ENCODE results near the gene ATF7. TPM values are rescaled to one million over a fixed set of nuclear protein-coding genes. Genes with fewer than 3 reads are reported as not detected.
"Not testable (repeated sequence)": the region's sequence is repeated elsewhere in the genome, so short reads cannot be mapped to it uniquely, and the experiment has no call there.

ATF7 gene
- total and polyA plus RNA-seq, 5 donors from 2014 or later: 11.6 to 41.0 (median 15.8) TPM

DNA sequence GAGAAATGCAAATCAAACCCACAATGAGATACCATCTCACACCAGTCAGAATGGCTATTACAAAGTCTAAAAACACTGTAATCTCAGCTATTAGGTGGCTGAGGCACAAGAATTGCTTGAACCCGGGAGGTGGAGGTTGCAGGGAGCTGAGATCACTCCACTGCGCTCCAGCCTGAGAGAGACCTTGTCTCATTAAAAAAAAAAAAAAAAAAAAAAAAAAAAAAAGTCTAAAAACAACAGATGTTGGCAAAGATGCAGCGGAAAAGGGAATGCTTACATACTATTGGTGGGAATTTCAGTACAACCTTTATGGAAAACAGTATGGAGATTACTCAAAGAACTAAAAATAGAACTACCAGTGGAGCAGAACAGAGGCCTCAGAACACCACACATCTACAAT, 19.0 kb upstream of the ATF7 start:
- DNase-seq: no peak
- no peak for ATAC-seq (ENCODE audit: low read depth in 2 of 2)
- peaks cover 0 to 6% (median 0%) of the 10 kb centered on the region in 7 donors for H3K9me3 Mint-ChIP-seq
- Histone ChIP-seq H3K27ac (ENCODE audit: insufficient read depth, low read length, poor library complexity, severe bottlenecking) (no peak overlapping the region), H3K4me3 (ENCODE audit: low read depth, low read length) (no peak overlapping the region), H3K36me3 (ENCODE audit: control insufficient read depth, insufficient read depth, low read length) (no peaks in the 10 kb centered on the region), H3K9me3 (ENCODE audit: control insufficient read depth in 2 of 2, low read length in 2 of 2) (no peaks in the 10 kb centered on the region), H3K27me3 (ENCODE audit: control insufficient read depth, insufficient read depth, low read length) (no peaks in the 10 kb centered on the region), H3K4me1 (ENCODE audit: control insufficient read depth, insufficient read depth, low read length, poor library complexity, severe bottlenecking) (no peaks in the 10 kb centered on the region)
- no peaks in the 10 kb centered on the region for H3K4me1 Mint-ChIP-seq
- no peak overlapping the region for H3K27ac Mint-ChIP-seq
- peaks cover 4% of the 10 kb centered on the region for H3K36me3 Mint-ChIP-seq
- peaks cover 13% of the 10 kb centered on the region for H3K27me3 Mint-ChIP-seq
- no peak overlapping the region for H3K4me3 Mint-ChIP-seq

DNA sequence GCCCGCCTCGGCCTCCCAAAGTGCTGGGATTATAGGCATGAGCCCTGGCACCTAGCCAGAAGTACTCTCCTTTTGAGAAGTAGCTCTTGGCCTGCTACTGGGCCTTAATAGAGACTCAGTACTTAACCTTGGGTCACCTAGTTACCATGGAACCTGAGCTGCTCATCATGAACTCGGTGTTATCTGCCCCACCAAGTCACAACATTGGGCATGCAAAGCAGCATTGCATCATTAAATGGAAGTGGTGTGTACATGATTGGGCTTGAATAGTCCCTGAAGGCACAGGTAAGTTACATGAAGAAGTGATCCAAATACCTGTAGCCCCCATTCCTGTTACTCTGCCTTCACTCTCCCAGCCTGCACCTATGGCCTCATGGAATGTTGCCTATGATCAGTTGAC, 18.0 kb upstream of the ATF7 start:
- no peak for ATAC-seq (ENCODE audit: low read depth in 2 of 2)
- Histone ChIP-seq H3K4me3 (ENCODE audit: low read depth, low read length) (no peak overlapping the region), H3K27ac (ENCODE audit: insufficient read depth, low read length, poor library complexity, severe bottlenecking) (no peak overlapping the region), H3K36me3 (ENCODE audit: control insufficient read depth, insufficient read depth, low read length) (no peaks in the 10 kb centered on the region), H3K27me3 (ENCODE audit: control insufficient read depth, insufficient read depth, low read length) (no peaks in the 10 kb centered on the region), H3K9me3 (ENCODE audit: control insufficient read depth in 2 of 2, low read length in 2 of 2) (no peaks in the 10 kb centered on the region), H3K4me1 (ENCODE audit: control insufficient read depth, insufficient read depth, low read length, poor library complexity, severe bottlenecking) (no peaks in the 10 kb centered on the region)
- Mint-ChIP-seq H3K4me3 (no peak overlapping the region), H3K27me3 (peaks cover 16% of the 10 kb centered on the region), H3K36me3 (peaks cover 4% of the 10 kb centered on the region), H3K9me3 (peaks cover 0 to 3% (median 0%) of the 10 kb centered on the region in 7 donors), H3K27ac (no peak overlapping the region), H3K4me1 (no peaks in the 10 kb centered on the region)
- DNase-seq: no peak

DNA sequence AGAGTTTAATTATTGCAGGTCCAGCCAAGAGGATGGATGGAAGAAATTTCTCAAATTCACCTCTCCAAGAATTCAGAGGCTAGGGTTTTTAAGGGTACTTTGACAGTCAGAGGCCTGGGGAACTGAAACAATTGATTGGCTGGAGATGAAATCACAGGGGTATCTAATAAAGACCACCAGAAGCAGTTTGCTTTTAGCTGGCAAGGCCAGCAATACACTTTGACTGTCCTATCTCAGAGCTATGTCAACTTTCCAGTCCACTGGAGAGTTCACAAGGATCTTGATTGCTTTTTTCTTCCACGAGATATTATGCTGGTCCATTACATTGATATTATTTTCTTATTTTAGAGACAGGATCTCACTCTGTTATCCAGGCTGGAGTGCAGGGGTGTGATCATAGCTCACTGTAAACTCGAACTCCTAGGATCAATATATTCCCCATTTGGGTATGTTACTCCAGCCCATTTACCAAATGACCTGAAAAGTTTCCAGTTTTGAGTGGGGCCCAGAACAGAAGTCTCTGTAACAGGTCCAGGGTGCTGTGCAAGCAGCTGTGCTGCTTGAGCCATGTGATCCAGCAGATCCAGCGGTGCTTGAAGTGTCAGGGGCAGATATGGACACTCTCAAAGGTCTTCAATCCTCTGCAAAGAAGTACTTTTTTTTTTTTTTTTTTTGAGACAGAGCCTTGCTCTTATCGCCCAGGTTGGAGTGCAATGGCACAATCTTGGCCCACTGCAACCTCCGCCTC, 17.2 kb upstream of the ATF7 start:
- H3K9me3 Mint-ChIP-seq: peaks cover 0 to 4% (median 0%) of the 10 kb centered on the region in 7 donors
- H3K27ac ChIP-seq (ENCODE audit: insufficient read depth, low read length, poor library complexity, severe bottlenecking): no peak overlapping the region
- ATAC-seq (ENCODE audit: low read depth in 2 of 2): no peak

GRCh38 chr12:53638057-53638456, 11.9 kb upstream of the ATF7 start:
- DNase-seq (no peak), ATAC-seq (ENCODE audit: low read depth in 2 of 2) (no peak)
- Histone ChIP-seq H3K4me1 (ENCODE audit: control insufficient read depth, insufficient read depth, low read length, poor library complexity, severe bottlenecking) (no peaks in the 10 kb centered on the region), H3K27me3 (ENCODE audit: control insufficient read depth, insufficient read depth, low read length) (no peaks in the 10 kb centered on the region), H3K27ac (ENCODE audit: insufficient read depth, low read length, poor library complexity, severe bottlenecking) (no peak overlapping the region), H3K9me3 (ENCODE audit: control insufficient read depth in 2 of 2, low read length in 2 of 2) (no peaks in the 10 kb centered on the region), H3K36me3 (ENCODE audit: control insufficient read depth, insufficient read depth, low read length) (no peaks in the 10 kb centered on the region), H3K4me3 (ENCODE audit: low read depth, low read length) (no peak overlapping the region)
- Mint-ChIP-seq H3K27me3 (peaks cover 11% of the 10 kb centered on the region), H3K9me3 (peaks cover 0 to 3% (median 0%) of the 10 kb centered on the region in 7 donors), H3K36me3 (no peaks in the 10 kb centered on the region), H3K4me3 (no peak overlapping the region), H3K27ac (no peak overlapping the region), H3K4me1 (no peaks in the 10 kb centered on the region)

More for the DNA sequence above, 17.2 kb upstream of the ATF7 start:
- peaks cover 20% of the 10 kb centered on the region for H3K27me3 Mint-ChIP-seq
- no peak for DNase-seq
- H3K36me3 Mint-ChIP-seq: peaks cover 4% of the 10 kb centered on the region
- no peaks in the 10 kb centered on the region for H3K4me1 Mint-ChIP-seq
- Histone ChIP-seq H3K4me1 (ENCODE audit: control insufficient read depth, insufficient read depth, low read length, poor library complexity, severe bottlenecking) (no peaks in the 10 kb centered on the region), H3K9me3 (ENCODE audit: control insufficient read depth in 2 of 2, low read length in 2 of 2) (no peaks in the 10 kb centered on the region), H3K4me3 (ENCODE audit: low read depth, low read length) (no peak overlapping the region), H3K27me3 (ENCODE audit: control insufficient read depth, insufficient read depth, low read length) (no peaks in the 10 kb centered on the region), H3K36me3 (ENCODE audit: control insufficient read depth, insufficient read depth, low read length) (no peaks in the 10 kb centered on the region)
- no peak overlapping the region for H3K4me3 Mint-ChIP-seq
- no peak overlapping the region for H3K27ac Mint-ChIP-seq

DNA sequence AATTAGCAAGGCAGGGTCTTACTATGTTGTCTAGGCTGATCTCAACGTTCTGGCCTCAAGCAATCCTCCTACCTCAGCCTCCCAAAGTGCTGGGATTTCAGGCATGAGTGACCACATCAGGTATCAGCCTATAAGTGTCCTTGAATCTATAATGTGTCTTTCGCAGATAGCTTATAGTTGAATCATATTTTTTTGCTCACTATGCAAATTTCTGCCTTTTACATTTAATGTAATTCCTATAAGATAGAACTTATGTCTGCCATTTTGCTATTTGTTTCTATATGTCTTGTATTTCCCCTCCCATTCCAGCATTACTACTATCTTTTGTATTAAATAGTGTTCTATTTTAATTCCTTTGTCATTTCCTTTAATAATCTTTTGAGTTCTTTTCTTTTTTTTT, 10.5 kb upstream of the ATF7 start:
- ATAC-seq (ENCODE audit: low read depth in 2 of 2) (no peak), DNase-seq (no peak)
- Histone ChIP-seq H3K9me3 (ENCODE audit: control insufficient read depth in 2 of 2, low read length in 2 of 2) (no peaks in the 10 kb centered on the region), H3K27me3 (ENCODE audit: control insufficient read depth, insufficient read depth, low read length) (no peaks in the 10 kb centered on the region), H3K27ac (ENCODE audit: insufficient read depth, low read length, poor library complexity, severe bottlenecking) (no peak overlapping the region), H3K36me3 (ENCODE audit: control insufficient read depth, insufficient read depth, low read length) (no peaks in the 10 kb centered on the region), H3K4me1 (ENCODE audit: control insufficient read depth, insufficient read depth, low read length, poor library complexity, severe bottlenecking) (no peaks in the 10 kb centered on the region), H3K4me3 (ENCODE audit: low read depth, low read length) (no peak overlapping the region)
- peaks cover 0 to 3% (median 0%) of the 10 kb centered on the region in 7 donors for H3K9me3 Mint-ChIP-seq
- no peaks in the 10 kb centered on the region for H3K4me1 Mint-ChIP-seq
- H3K36me3 Mint-ChIP-seq: no peaks in the 10 kb centered on the region
- H3K27ac Mint-ChIP-seq: no peak overlapping the region
- H3K4me3 Mint-ChIP-seq: no peak overlapping the region
- H3K27me3 Mint-ChIP-seq: peaks cover 11% of the 10 kb centered on the region

DNA sequence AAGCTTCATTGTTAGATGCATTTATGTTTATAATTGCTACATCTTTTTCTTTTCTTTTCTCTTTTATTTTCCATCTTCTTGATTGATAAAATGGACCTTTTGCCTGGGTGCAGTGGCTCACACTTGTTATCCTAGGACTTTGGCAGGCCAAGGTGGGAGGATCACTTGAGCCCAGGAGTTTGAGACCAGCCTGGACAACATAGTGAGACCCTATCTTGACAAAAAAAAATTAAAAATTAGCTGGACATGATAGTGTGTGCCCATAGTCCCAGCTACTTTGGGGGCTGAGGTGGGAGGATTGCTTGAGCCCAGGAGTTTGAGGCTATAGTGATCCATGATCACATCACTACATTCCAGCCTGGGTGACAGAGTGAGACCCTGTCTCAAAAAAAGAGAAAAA, 9.5 kb upstream of the ATF7 start:
- not testable (repeated sequence) for H3K9me3 Mint-ChIP-seq; H3K4me3 Mint-ChIP-seq; H3K36me3 ChIP-seq (ENCODE audit: control insufficient read depth, insufficient read depth, low read length); H3K4me1 ChIP-seq (ENCODE audit: control insufficient read depth, insufficient read depth, low read length, poor library complexity, severe bottlenecking); H3K9me3 ChIP-seq (ENCODE audit: control insufficient read depth in 2 of 2, low read length in 2 of 2); H3K4me1 Mint-ChIP-seq; H3K27ac ChIP-seq (ENCODE audit: insufficient read depth, low read length, poor library complexity, severe bottlenecking); ATAC-seq (ENCODE audit: low read depth in 2 of 2); H3K27ac Mint-ChIP-seq; H3K36me3 Mint-ChIP-seq; H3K4me3 ChIP-seq (ENCODE audit: low read depth, low read length); DNase-seq; H3K27me3 ChIP-seq (ENCODE audit: control insufficient read depth, insufficient read depth, low read length)
- H3K27me3 Mint-ChIP-seq: peaks cover 11% of the 10 kb centered on the region

- ATAC-seq (ENCODE audit: low read depth in 2 of 2) (no peak), DNase-seq (no peak)
- Mint-ChIP-seq H3K4me1 (peaks cover 0 to 6% (median 4%) of the 10 kb centered on the region in 4 donors), H3K4me3 (no peak overlapping the region), H3K27ac (peak overlapping the region in 1 of 3 donors; percentile 69), H3K9me3 (peaks cover 0 to 1% (median 0%) of the 10 kb centered on the region in 7 donors), H3K36me3 (no peaks in the 10 kb centered on the region), H3K27me3 (peaks cover 7% of the 10 kb centered on the region)
- H3K36me3 ChIP-seq (ENCODE audit: control insufficient read depth, insufficient read depth, low read length): no peaks in the 10 kb centered on the region
- H3K4me1 ChIP-seq (ENCODE audit: control insufficient read depth, insufficient read depth, low read length, poor library complexity, severe bottlenecking): peaks cover 3% of the 10 kb centered on the region
- no peaks in the 10 kb centered on the region for H3K9me3 ChIP-seq (ENCODE audit: control insufficient read depth in 2 of 2, low read length in 2 of 2)
- no peak overlapping the region for H3K4me3 ChIP-seq (ENCODE audit: low read depth, low read length)
- H3K27me3 ChIP-seq (ENCODE audit: control insufficient read depth, insufficient read depth, low read length): no peaks in the 10 kb centered on the region
- H3K27ac ChIP-seq (ENCODE audit: insufficient read depth, low read length, poor library complexity, severe bottlenecking): no peak overlapping the region
These were observed 5.5 kb upstream of the ATF7 start for GRCh38 chr12:53631721-53632120.

- no peak overlapping the region for H3K27ac ChIP-seq (ENCODE audit: insufficient read depth, low read length, poor library complexity, severe bottlenecking)
- H3K27ac Mint-ChIP-seq: no peak overlapping the region
- ATAC-seq (ENCODE audit: low read depth in 2 of 2): no peak
- H3K9me3 ChIP-seq (ENCODE audit: control insufficient read depth in 2 of 2, low read length in 2 of 2): no peaks in the 10 kb centered on the region
- peaks cover 4% of the 10 kb centered on the region for H3K27me3 Mint-ChIP-seq
- DNase-seq: no peak
- H3K4me1 Mint-ChIP-seq: peaks cover 8 to 42% (median 31%) of the 10 kb centered on the region in 4 donors
- peak overlapping the region in 2 of 4 donors; percentile 50 to 61 for H3K4me3 Mint-ChIP-seq
- no peaks in the 10 kb centered on the region for H3K36me3 ChIP-seq (ENCODE audit: control insufficient read depth, insufficient read depth, low read length)
- H3K4me1 ChIP-seq (ENCODE audit: control insufficient read depth, insufficient read depth, low read length, poor library complexity, severe bottlenecking): peaks cover 36% of the 10 kb centered on the region
- H3K9me3 Mint-ChIP-seq: no peaks in the 10 kb centered on the region
- no peak overlapping the region for H3K4me3 ChIP-seq (ENCODE audit: low read depth, low read length)
- H3K27me3 ChIP-seq (ENCODE audit: control insufficient read depth, insufficient read depth, low read length): no peaks in the 10 kb centered on the region
- no peaks in the 10 kb centered on the region for H3K36me3 Mint-ChIP-seq
These were observed 1.7 kb upstream of the ATF7 start for GRCh38 chr12:53627919-53628318.
